Measurements from ENCODE around the gene SCLY.

DNA sequence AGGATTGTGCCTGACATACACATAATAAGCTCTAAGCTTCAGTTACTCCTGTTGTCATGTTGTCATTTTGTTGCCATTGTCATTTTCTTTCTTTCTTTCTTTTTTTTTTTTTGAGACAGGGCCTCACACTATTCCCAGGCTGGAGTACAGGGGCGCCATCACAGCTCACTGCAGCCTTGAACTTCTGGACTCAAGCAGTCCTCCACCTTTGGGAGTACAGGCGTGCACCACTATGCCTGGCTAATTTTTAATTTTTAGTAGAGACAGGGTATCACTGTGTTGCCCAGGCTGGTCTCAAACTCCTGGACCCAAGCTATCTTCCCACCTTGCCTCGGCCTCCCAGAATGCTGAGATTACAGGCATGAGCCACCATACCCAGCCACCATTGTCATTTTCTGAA lies 30.9 kb upstream of the SCLY start:
- TF ChIP-seq ZNF7 (CRISPR knock-in tag; IDR thresholded peaks at IDR 0.05) (no peak), EP300 (IDR thresholded peaks at IDR 0.05; ENCODE audit: low read depth in 2 of 2, low read length in 2 of 2) (no peak), EP300 (CRISPR knock-in tag; IDR thresholded peaks at IDR 0.05; ENCODE audit: borderline replicate concordance) (no peak), ZSCAN20 (CRISPR knock-in tag; IDR thresholded peaks at IDR 0.05; ENCODE audit: borderline replicate concordance) (no peak), SATB2 (CRISPR knock-in tag; IDR thresholded peaks at IDR 0.05) (no peak), ELF1 (CRISPR knock-in tag; IDR thresholded peaks at IDR 0.05) (no peak), NFIC (IDR thresholded peaks at IDR 0.05; ENCODE audit: low read length) (no peak), SETDB1 (CRISPR knock-in tag; IDR thresholded peaks at IDR 0.05; ENCODE audit: borderline replicate concordance) (no peak), NR1H2 (CRISPR knock-in tag; IDR thresholded peaks at IDR 0.05; ENCODE audit: borderline replicate concordance, low read depth) (no peak), AKAP8 (CRISPR knock-in tag; IDR thresholded peaks at IDR 0.05) (no peak), SP1 (IDR thresholded peaks at IDR 0.05) (no peak), SP1 (CRISPR knock-in tag; IDR thresholded peaks at IDR 0.05) (no peak), PCBP2 (optimal IDR thresholded peaks at IDR 0.05; ENCODE audit: low read depth, low read length, poor library complexity, severe bottlenecking) (no peak)
- TF ChIP-seq, protein P1, sequence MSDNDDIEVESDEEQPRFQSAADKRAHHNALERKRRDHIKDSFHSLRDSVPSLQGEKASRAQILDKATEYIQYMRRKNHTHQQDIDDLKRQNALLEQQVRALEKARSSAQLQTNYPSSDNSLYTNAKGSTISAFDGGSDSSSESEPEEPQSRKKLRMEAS (IDR thresholded peaks at IDR 0.05): no peak
- TF ChIP-seq, protein P2, sequence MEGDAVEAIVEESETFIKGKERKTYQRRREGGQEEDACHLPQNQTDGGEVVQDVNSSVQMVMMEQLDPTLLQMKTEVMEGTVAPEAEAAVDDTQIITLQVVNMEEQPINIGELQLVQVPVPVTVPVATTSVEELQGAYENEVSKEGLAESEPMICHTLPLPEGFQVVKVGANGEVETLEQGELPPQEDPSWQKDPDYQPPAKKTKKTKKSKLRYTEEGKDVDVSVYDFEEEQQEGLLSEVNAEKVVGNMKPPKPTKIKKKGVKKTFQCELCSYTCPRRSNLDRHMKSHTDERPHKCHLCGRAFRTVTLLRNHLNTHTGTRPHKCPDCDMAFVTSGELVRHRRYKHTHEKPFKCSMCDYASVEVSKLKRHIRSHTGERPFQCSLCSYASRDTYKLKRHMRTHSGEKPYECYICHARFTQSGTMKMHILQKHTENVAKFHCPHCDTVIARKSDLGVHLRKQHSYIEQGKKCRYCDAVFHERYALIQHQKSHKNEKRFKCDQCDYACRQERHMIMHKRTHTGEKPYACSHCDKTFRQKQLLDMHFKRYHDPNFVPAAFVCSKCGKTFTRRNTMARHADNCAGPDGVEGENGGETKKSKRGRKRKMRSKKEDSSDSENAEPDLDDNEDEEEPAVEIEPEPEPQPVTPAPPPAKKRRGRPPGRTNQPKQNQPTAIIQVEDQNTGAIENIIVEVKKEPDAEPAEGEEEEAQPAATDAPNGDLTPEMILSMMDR (CRISPR knock-in tag; IDR thresholded peaks at IDR 0.05): no peak
- TF ChIP-seq, protein P3, sequence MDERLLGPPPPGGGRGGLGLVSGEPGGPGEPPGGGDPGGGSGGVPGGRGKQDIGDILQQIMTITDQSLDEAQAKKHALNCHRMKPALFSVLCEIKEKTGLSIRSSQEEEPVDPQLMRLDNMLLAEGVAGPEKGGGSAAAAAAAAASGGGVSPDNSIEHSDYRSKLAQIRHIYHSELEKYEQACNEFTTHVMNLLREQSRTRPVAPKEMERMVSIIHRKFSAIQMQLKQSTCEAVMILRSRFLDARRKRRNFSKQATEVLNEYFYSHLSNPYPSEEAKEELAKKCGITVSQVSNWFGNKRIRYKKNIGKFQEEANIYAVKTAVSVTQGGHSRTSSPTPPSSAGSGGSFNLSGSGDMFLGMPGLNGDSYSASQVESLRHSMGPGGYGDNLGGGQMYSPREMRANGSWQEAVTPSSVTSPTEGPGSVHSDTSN (CRISPR knock-in tag; IDR thresholded peaks at IDR 0.05): no peak
